ENCODE measurements around the gene RTL10.

RTL10 gene

DNA sequence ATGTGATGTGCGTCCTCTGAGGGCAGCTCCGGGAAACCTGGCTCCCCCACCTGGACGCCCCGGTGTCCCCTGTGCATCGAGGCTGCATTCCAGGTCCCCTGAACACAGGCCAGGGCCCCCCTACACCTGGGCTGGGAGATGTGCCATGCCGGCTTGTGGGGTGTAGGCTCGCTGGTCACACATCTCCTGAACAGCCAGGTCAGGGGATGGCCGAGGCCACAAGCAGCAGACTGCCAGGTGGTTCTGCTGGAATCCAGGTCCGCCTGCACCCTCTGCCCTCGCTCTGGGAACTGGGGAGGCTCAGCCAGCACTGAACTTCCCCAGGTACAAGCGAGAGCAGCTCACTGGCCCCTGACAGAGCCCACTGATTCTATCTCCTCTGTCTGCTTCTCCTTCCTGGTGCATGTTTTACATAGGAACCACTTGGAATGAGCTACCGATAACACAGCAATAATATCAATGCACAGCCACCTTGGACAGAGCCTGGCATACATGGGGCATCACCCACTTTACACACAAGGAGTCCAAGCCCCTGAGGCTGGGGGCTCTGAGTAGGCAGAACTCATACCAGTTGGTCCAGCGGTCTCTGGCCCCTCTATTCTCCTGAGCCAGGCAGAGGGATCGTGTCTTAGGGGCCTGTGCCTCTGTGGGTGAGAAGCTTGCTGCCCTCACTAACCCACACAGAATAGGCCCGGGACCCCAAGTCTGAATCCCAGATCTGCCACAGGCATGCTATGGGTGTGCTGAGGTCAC, 47.3 kb downstream of the RTL10 start:
- DNase-seq, result no peak

- DNase-seq, result peak; percentile 93
Measured at GRCh38 chr22:19806213-19807160, 48.2 kb downstream of the RTL10 start.

GRCh38 chr22:19805821-19806212, 48.9 kb downstream of the RTL10 start:
- peak; percentile 38 for DNase-seq

Measured in NCI-H69 (cell line).